IMR-90 (cell line): ENCODE measurements around the gene NMUR1.

Experiments used
- BHLHE40 ChIP-seq: fragments of 150-350 bp; IDR thresholded peaks from 2 replicates; pipeline ENCODE4 v1.6.1; 2016; ENCODE audit warnings: mild to moderate bottlenecking, low read depth, low read length
- CEBPB ChIP-seq: IDR thresholded peaks from 2 replicates; pipeline ENCODE4 v1.6.1; 2012; ENCODE audit warnings: low read depth, low read length, improper control_type of control experiment
- CHD1 ChIP-seq: IDR thresholded peaks from 2 replicates; pipeline ENCODE4 v1.6.1; 2012; ENCODE audit warnings: low read depth, low read length, improper control_type of control experiment
- FOS ChIP-seq: fragments of 150-350 bp; IDR thresholded peaks from 2 replicates; pipeline ENCODE4 v1.6.1; 2016; ENCODE audit warnings: low read depth, low read length
- MAFK ChIP-seq: IDR thresholded peaks from 2 replicates; pipeline ENCODE4 v1.6.1; 2012; ENCODE audit warnings: low read depth, low read length, improper control_type of control experiment
- MXI1 ChIP-seq: IDR thresholded peaks from 2 replicates; pipeline ENCODE4 v1.6.1; 2012; ENCODE audit warnings: low read depth, mild to moderate bottlenecking, low read length, moderate library complexity, borderline replicate concordance
- POLR2A ChIP-seq: IDR thresholded peaks from 2 replicates; pipeline ENCODE4 v1.6.1; 2012; ENCODE audit warnings: mild to moderate bottlenecking, low read depth, low read length
- RAD21 ChIP-seq: IDR thresholded peaks from 2 replicates; pipeline ENCODE4 v1.6.1; 2012; ENCODE audit warnings: low read length, improper control_type of control experiment
- RCOR1 ChIP-seq: IDR thresholded peaks from 2 replicates; pipeline ENCODE4 v1.6.1; 2012; ENCODE audit warnings: mild to moderate bottlenecking, low read length, improper control_type of control experiment; ENCODE audit not compliant: insufficient replicate concordance
- RFX5 ChIP-seq: IDR thresholded peaks from 2 replicates; pipeline ENCODE4 v1.8.0; 2012; ENCODE audit warnings: low read depth, mild to moderate bottlenecking, low read length, moderate library complexity
- SMC3 ChIP-seq: fragments of 150-350 bp; IDR thresholded peaks from 2 replicates; pipeline ENCODE4 v1.6.1; 2016; ENCODE audit warnings: low read depth, mild to moderate bottlenecking, antibody characterized with exemption, low read length, moderate library complexity
- TF ChIP-seq, protein P1 (sequence below): fragments of 150-350 bp; IDR thresholded peaks from 2 replicates; pipeline ENCODE4 v1.6.1; 2016; ENCODE audit warnings: low read depth, mild to moderate bottlenecking, low read length, moderate library complexity, borderline replicate concordance
- TF ChIP-seq, protein P2 (sequence below): conservative IDR thresholded peaks from 2 replicates; pipeline ENCODE4 v1.5.1; 2012; ENCODE audit warnings: mild to moderate bottlenecking, low read depth, low read length, improper control_type of control experiment

DNA sequence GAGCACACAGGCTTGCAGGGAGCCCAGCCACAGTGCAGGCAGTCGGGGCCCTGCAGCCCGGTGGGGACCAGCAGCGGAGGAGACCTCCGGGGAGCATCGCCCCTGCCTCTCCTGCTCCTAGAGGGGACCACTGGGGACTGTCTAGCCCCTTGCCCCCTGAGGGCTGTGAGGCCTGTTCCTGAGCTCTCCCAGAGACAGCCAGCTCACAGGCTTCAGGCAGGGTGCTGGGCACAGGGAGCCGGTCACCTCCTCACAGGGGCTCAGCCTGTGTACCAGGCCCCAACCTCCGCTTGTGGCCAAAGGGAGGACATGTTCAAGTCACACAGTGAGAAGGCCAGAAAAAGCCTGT lies 3.5 kb upstream of the NMUR1 start:
- TF ChIP-seq CEBPB = no peak
- no peak for TF ChIP-seq POLR2A
- TF ChIP-seq, protein P1, sequence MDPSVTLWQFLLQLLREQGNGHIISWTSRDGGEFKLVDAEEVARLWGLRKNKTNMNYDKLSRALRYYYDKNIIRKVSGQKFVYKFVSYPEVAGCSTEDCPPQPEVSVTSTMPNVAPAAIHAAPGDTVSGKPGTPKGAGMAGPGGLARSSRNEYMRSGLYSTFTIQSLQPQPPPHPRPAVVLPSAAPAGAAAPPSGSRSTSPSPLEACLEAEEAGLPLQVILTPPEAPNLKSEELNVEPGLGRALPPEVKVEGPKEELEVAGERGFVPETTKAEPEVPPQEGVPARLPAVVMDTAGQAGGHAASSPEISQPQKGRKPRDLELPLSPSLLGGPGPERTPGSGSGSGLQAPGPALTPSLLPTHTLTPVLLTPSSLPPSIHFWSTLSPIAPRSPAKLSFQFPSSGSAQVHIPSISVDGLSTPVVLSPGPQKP = no peak
- TF ChIP-seq CHD1 = no peak
- TF ChIP-seq, protein P2, sequence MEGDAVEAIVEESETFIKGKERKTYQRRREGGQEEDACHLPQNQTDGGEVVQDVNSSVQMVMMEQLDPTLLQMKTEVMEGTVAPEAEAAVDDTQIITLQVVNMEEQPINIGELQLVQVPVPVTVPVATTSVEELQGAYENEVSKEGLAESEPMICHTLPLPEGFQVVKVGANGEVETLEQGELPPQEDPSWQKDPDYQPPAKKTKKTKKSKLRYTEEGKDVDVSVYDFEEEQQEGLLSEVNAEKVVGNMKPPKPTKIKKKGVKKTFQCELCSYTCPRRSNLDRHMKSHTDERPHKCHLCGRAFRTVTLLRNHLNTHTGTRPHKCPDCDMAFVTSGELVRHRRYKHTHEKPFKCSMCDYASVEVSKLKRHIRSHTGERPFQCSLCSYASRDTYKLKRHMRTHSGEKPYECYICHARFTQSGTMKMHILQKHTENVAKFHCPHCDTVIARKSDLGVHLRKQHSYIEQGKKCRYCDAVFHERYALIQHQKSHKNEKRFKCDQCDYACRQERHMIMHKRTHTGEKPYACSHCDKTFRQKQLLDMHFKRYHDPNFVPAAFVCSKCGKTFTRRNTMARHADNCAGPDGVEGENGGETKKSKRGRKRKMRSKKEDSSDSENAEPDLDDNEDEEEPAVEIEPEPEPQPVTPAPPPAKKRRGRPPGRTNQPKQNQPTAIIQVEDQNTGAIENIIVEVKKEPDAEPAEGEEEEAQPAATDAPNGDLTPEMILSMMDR = no peak
- no peak for TF ChIP-seq RAD21
- TF ChIP-seq BHLHE40 = no peak
- TF ChIP-seq RFX5 = no peak
- no peak for TF ChIP-seq SMC3
- no peak for TF ChIP-seq MAFK
- no peak for TF ChIP-seq MXI1
- TF ChIP-seq FOS = no peak
- no peak for TF ChIP-seq RCOR1
